ENCODE results near the gene CERKL. TPM values are rescaled to one million over a fixed set of nuclear protein-coding genes. Genes with fewer than 3 reads are reported as not detected.

Gene CERKL
- total and polyA plus RNA-seq, 2 of the 13 experiments (the other 11 are each of a cell fraction or from before 2014, with no cell fraction given) = not detected

DNA sequence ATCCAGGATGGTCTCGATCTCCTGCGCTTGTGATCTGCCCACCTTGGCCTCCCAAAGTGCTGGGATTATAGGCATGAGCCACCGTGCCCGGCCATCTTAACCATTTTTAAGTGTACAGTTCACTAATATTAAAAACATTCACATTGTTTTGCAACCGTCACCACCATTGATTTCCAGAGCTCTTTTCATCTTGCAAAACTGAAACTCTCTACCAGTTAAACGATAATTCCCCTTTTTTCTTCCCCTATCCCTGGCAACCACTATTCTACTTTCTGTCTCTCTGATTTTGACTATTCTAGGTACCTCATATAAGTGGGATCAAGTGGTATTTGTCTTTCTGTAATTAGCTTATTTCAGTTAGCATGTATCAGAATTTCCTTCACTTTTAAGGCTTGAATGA is 40.2 kb upstream of the CERKL start (continued):
- no peak for TF ChIP-seq PRDM10 (CRISPR knock-in tag; IDR thresholded peaks at IDR 0.05; ENCODE audit: low read depth)
- TF ChIP-seq ZNF3 (CRISPR knock-in tag; IDR thresholded peaks at IDR 0.05) = no peak
- no peak for TF ChIP-seq MZF1 (CRISPR knock-in tag; IDR thresholded peaks at IDR 0.05; ENCODE audit: borderline replicate concordance)
- TF ChIP-seq ZNF546 (CRISPR knock-in tag; conservative IDR thresholded peaks at IDR 0.05) = no peak
- TF ChIP-seq NFATC3 (CRISPR knock-in tag; IDR thresholded peaks at IDR 0.05) = no peak
- TF ChIP-seq CENPT (CRISPR knock-in tag; IDR thresholded peaks at IDR 0.05; ENCODE audit: low read depth) = no peak
- TF ChIP-seq FOXC1 (CRISPR knock-in tag; IDR thresholded peaks at IDR 0.05; ENCODE audit: borderline replicate concordance) = no peak

GRCh38 chr2:181694271-181694670 is 37.4 kb upstream of the CERKL start:
- in situ Hi-C loops (cut with HindIII; ENCODE audit: extremely low pct_ligation_motif_present, low pct_unique_long_range_greater_than_20kb) = no loop called here
- 67% methylated on average over 17 of the region's 17 CpGs for WGBS (ENCODE audit: low lambda C conversion rate)
- TF ChIP-seq GLI4 (CRISPR knock-in tag; IDR thresholded peaks at IDR 0.05; ENCODE audit: borderline replicate concordance) (no peak), ZC3H13 (CRISPR knock-in tag; IDR thresholded peaks at IDR 0.05) (no peak), ZNF569 (CRISPR knock-in tag; IDR thresholded peaks at IDR 0.05; ENCODE audit: borderline replicate concordance) (no peak), NPAS2 (CRISPR knock-in tag; IDR thresholded peaks at IDR 0.05; ENCODE audit: borderline replicate concordance) (no peak), ZNF841 (CRISPR knock-in tag; IDR thresholded peaks at IDR 0.05; ENCODE audit: borderline replicate concordance) (no peak), ZNF788 (CRISPR knock-in tag; IDR thresholded peaks at IDR 0.05; ENCODE audit: borderline replicate concordance) (no peak), ZNF180 (CRISPR knock-in tag; IDR thresholded peaks at IDR 0.05; ENCODE audit: borderline replicate concordance, low read depth) (no peak), ZFP37 (CRISPR knock-in tag; IDR thresholded peaks at IDR 0.05; ENCODE audit: borderline replicate concordance) (no peak), RELA (CRISPR knock-in tag; IDR thresholded peaks at IDR 0.05) (no peak), NFIB (CRISPR knock-in tag; IDR thresholded peaks at IDR 0.05; ENCODE audit: borderline replicate concordance) (no peak), ZNF33B (CRISPR knock-in tag; IDR thresholded peaks at IDR 0.05) (no peak)
- TF ChIP-seq, protein P1, sequence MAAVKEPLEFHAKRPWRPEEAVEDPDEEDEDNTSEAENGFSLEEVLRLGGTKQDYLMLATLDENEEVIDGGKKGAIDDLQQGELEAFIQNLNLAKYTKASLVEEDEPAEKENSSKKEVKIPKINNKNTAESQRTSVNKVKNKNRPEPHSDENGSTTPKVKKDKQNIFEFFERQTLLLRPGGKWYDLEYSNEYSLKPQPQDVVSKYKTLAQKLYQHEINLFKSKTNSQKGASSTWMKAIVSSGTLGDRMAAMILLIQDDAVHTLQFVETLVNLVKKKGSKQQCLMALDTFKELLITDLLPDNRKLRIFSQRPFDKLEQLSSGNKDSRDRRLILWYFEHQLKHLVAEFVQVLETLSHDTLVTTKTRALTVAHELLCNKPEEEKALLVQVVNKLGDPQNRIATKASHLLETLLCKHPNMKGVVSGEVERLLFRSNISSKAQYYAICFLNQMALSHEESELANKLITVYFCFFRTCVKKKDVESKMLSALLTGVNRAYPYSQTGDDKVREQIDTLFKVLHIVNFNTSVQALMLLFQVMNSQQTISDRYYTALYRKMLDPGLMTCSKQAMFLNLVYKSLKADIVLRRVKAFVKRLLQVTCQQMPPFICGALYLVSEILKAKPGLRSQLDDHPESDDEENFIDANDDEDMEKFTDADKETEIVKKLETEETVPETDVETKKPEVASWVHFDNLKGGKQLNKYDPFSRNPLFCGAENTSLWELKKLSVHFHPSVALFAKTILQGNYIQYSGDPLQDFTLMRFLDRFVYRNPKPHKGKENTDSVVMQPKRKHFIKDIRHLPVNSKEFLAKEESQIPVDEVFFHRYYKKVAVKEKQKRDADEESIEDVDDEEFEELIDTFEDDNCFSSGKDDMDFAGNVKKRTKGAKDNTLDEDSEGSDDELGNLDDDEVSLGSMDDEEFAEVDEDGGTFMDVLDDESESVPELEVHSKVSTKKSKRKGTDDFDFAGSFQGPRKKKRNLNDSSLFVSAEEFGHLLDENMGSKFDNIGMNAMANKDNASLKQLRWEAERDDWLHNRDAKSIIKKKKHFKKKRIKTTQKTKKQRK (IDR thresholded peaks at IDR 0.05; ENCODE audit: low read length) = no peak

More at GRCh38 chr2:181694271-181694670, 37.4 kb upstream of the CERKL start:
- no peak for FAIRE-seq
- Histone ChIP-seq H3K27ac (ENCODE audit: extremely low read length, insufficient read depth, low read length) (no peak overlapping the region), H3K4me2 (ENCODE audit: low read depth, low read length) (no peak overlapping the region), H3K36me3 (replicated peaks in 1 of 2; ENCODE audit: control insufficient read depth in 1 of 2, insufficient read depth in 2 of 2, low read length in 2 of 2) (no peaks in the 10 kb centered on the region), H3K27me3 (ENCODE audit: control insufficient read depth in 1 of 2, insufficient read depth in 2 of 2, low read length in 2 of 2) (no peaks in the 10 kb centered on the region), H4K20me1 (ENCODE audit: insufficient read depth, low read length) (no peaks in the 10 kb centered on the region), H3K9ac (ENCODE audit: insufficient read depth, low read depth, low read length) (no peak overlapping the region), H3K4me3 (replicated peaks in 1 of 3; ENCODE audit: insufficient read depth in 1 of 3, low read depth in 2 of 3, low read length in 3 of 3) (no peak overlapping the region), H3K4me1 (ENCODE audit: insufficient read depth, low read length) (no peaks in the 10 kb centered on the region), H3K9me3 (ENCODE audit: low read length) (no peaks in the 10 kb centered on the region), H3K79me2 (ENCODE audit: insufficient read depth, low read length) (no peaks in the 10 kb centered on the region), H2AFZ (ENCODE audit: low read length) (no peak overlapping the region)
- intact Hi-C loops (cut with micrococcal nuclease; ENCODE audit: unreplicated experiment) = no loop called here
- POLR2A ChIA-PET = no interaction called here
- no TSS peak for BruUV-seq (replicated peaks)
- ATAC-seq = no peak
- DNase-seq (ENCODE audit: low spot score) = no peak
- CTCF ChIA-PET (ENCODE audit: low intra/inter-chr PET ratio, low total read pairs) = no interaction called here
